ENCODE measurements around the gene ZGRF1.
A peak's percentile ranks its signal among the peaks of the same experiment; 100 is the strongest.

The ZGRF1 gene

DNA sequence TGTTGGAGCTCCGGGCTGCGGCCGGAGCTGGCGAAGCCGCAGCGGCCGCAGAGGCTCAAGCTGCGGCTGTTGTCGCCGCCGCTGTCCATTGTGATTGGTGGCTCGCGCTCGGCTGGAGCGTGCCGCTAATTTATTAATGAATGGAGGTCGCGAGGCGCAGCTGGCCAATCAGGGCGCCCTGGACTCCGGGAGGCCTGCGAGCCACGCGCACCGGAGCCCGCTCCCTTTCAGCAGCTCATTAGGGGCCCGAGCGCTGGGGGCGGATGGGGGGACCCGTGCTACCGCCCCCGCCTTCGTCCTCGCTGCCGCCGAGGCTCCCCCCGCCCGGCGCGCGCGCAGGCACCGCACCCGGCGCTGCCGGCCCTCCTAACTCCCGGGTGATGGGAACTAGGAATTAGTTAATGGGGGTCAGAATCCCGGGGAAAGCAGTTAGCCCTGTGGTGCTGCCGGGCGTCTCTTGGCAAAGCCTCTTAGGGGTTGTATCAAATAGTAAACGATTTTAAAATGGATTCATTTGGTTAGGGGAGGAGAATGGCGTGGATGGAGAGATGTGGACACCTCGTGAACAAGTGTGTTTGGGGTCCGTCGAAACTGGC, 120.1 kb downstream of the ZGRF1 start:
- DNase-seq (ENCODE audit: low spot score in 2 of 2) (no peak), ATAC-seq (replicated peaks; ENCODE audit: extremely low read depth, poor library complexity, severe bottlenecking) (no peak)
- no peaks in the 10 kb centered on the region for H3K9me3 Mint-ChIP-seq

DNA sequence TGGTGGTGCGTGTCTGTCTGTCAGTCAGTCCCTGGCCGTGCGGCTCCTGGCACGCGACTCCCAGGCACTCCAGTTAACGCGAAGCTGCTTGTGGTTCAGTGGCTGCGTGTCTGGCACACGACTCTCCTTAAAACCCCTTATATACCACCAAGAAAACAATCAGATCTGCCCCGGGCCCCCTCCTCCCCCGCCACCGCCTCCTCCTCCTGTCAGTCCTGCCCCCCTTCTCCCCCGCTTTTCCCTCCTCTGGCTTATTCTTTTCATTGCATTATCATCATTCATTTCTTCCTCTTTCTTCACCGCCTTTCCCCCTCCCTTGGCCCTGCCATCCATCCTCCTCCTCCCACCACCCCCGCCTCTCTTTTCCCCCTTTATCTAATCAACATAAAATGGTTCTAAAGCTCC, 120.6 kb downstream of the ZGRF1 start, which contains the start of gene NEUROG2:
NEUROG2 (minus strand) TSS at position 115 of the 405 bp plus-strand sequence. CDS start 705 bp downstream, outside the sequence.
- ATAC-seq (replicated peaks; ENCODE audit: extremely low read depth, poor library complexity, severe bottlenecking): peak; percentile 20
- H3K27ac Mint-ChIP-seq (ENCODE audit: low read depth): peak within 1 kb of the TSS; percentile 12

More for the DNA sequence above, 120.1 kb downstream of the ZGRF1 start:
- Mint-ChIP-seq H3K36me3 (ENCODE audit: insufficient read depth) (peaks cover 8% of the 10 kb centered on the region), H3K4me1 (peaks cover 49% of the 10 kb centered on the region), H3K27ac (ENCODE audit: low read depth) (no peak overlapping the region), H3K27me3 (peaks cover 100% of the 10 kb centered on the region), H3K4me3 (peak overlapping the region; percentile 76)

DNA sequence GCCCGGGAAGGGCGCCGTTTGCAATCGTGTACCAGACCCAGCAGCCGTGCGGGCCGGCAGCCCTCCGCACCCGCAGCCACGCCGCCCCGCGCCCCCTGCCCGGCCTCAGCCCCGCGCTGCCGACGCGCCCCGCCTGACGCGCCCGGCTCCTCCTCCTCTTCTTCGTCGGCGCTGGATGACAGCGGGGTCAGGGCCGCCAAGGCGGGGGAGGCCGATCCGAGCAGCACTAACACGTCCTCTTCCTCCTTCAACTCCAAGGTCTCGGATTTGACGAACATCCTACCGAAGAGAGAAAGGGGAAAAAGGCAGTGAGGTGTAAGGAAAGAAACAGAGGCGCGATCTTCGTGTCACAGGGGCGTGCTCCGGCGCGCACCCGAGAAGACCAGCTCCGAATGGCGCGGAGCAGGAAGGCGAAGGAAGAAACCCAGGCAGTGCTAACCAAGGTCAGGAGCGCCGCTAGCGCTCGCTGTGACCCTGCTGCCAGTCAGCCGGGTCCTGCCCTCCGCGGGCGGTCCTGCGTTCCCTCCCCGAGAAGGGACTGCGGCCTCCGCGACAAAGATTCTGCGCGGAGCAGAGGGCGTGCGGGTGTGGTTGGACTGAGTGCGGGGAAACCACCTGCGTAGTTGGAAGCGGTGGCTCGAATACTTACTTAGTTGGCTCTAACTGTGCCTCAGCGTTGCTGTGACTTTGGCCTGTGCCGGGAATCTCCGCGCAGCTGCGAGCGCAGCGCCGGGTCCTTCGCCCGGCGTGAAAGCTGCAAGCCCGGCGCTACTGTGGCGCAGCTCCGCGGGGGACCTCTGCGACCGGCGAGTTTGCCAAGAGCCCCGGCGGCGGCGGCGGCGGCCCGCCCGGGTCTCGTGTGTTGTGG, 121.3 kb downstream of the ZGRF1 start:
- H3K4me1 Mint-ChIP-seq: peaks cover 47% of the 10 kb centered on the region
- no peaks in the 10 kb centered on the region for H3K9me3 Mint-ChIP-seq
- H3K27ac Mint-ChIP-seq (ENCODE audit: low read depth): peak overlapping the region; percentile 12

More for the DNA sequence above, 120.6 kb downstream of the ZGRF1 start, which contains the start of gene NEUROG2:
- no peaks in the 10 kb centered on the region for H3K9me3 Mint-ChIP-seq
- H3K36me3 Mint-ChIP-seq (ENCODE audit: insufficient read depth): peaks cover 8% of the 10 kb centered on the region
- H3K27me3 Mint-ChIP-seq: peaks cover 100% of the 10 kb centered on the region
- no peak for DNase-seq (ENCODE audit: low spot score in 2 of 2)
- peaks cover 51% of the 10 kb centered on the region for H3K4me1 Mint-ChIP-seq
- peak within 1 kb of the TSS; percentile 76 for H3K4me3 Mint-ChIP-seq

DNA sequence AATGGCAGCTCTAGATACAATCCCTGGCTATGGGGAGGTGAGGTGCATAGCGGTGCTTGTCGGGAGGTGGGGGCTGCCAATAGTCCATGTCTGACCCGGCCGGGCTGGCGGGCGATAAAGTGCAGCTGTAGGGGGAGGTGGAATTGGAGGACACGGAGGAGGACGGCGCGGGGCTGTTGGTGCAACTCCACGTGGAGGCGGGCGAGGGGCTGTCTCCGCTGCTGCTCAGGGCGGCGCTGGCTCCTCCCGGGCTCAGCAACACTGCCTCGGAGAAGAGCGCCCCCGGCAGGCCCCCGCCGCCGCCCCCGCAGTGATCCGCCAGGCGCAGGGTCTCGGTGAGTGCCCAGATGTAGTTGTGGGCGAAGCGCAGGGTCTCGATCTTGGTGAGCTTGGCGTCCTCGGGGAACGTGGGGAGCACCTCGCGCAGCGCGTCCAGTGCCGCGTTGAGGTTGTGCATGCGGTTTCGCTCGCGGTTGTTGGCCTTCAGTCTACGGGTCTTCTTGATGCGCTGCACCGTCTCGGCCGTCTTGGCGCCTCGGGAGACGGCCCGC, 122.0 kb downstream of the ZGRF1 start:
- H3K36me3 Mint-ChIP-seq (ENCODE audit: insufficient read depth): peaks cover 8% of the 10 kb centered on the region
- H3K27ac Mint-ChIP-seq (ENCODE audit: low read depth): peak overlapping the region; percentile 12
- peaks cover 100% of the 10 kb centered on the region for H3K27me3 Mint-ChIP-seq
- no peak for DNase-seq (ENCODE audit: low spot score in 2 of 2)
- peaks cover 48% of the 10 kb centered on the region for H3K4me1 Mint-ChIP-seq
- peak overlapping the region; percentile 76 for H3K4me3 Mint-ChIP-seq
- ATAC-seq (replicated peaks; ENCODE audit: extremely low read depth, poor library complexity, severe bottlenecking): no peak
- H3K9me3 Mint-ChIP-seq: no peaks in the 10 kb centered on the region

More for the DNA sequence above, 121.3 kb downstream of the ZGRF1 start:
- peak overlapping the region; percentile 76 for H3K4me3 Mint-ChIP-seq
- DNase-seq (ENCODE audit: low spot score in 2 of 2) (no peak), ATAC-seq (replicated peaks; ENCODE audit: extremely low read depth, poor library complexity, severe bottlenecking) (peak; percentile 42)
- peaks cover 8% of the 10 kb centered on the region for H3K36me3 Mint-ChIP-seq (ENCODE audit: insufficient read depth)
- peaks cover 100% of the 10 kb centered on the region for H3K27me3 Mint-ChIP-seq

DNA sequence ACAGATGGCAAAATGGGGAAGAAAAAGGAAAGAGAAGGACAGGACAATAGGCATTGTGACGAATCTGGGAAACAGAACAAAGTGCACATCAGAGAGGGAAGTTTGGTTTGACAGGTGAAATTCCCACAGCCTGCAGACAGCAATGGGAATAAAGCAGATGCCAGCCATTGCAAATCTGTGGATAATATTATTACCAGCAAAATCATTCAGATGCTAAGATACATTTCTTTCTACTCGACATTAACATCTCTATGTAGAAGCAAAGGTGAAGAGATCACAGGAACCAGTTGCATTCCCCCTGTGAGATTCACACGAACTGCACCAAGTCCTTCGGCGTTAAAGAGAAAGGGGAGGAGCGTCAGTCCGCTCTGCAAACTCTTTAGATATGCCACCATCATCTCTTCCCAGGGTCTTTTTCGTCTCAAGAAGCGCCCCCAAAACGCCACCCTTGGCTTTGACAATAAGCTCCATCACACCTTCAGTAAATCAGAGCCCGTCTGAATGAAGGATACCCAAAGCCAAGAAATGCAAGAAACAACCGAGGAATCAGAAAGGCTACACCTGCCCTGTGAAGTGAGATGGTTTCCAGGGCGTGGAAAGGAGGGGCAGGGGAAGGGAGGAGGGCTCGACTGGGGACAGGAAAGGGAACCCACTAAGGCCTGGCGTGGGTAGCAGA, 122.6 kb downstream of the ZGRF1 start:
- H3K27me3 Mint-ChIP-seq: peaks cover 100% of the 10 kb centered on the region
- peaks cover 55% of the 10 kb centered on the region for H3K4me1 Mint-ChIP-seq

DNA sequence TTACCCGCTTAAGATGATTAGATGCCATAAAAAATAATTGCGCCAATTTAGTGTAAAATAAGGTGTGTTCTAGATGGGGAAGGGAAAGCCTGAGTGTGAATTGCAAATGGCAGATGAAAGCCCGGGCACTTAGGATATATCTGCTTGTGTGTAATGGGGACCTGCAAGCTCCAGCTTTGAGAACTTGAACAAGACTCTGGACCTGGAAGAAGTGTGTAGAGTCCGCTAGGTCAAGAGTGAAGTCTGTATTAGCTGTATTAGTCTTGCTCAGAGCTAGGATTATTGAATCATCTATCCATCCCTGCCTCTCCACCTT, 124.9 kb downstream of the ZGRF1 start:
- DNase-seq (ENCODE audit: low spot score in 2 of 2): no peak
- Mint-ChIP-seq H3K4me3 (no peak overlapping the region), H3K36me3 (ENCODE audit: insufficient read depth) (peaks cover 4% of the 10 kb centered on the region), H3K27me3 (peaks cover 100% of the 10 kb centered on the region), H3K27ac (ENCODE audit: low read depth) (no peak overlapping the region), H3K4me1 (peaks cover 40% of the 10 kb centered on the region), H3K9me3 (no peaks in the 10 kb centered on the region)
- no peak for ATAC-seq (replicated peaks; ENCODE audit: extremely low read depth, poor library complexity, severe bottlenecking)

More for the DNA sequence above, 122.6 kb downstream of the ZGRF1 start:
- Mint-ChIP-seq H3K27ac (ENCODE audit: low read depth) (no peak overlapping the region), H3K36me3 (ENCODE audit: insufficient read depth) (peaks cover 8% of the 10 kb centered on the region), H3K9me3 (no peaks in the 10 kb centered on the region), H3K4me3 (peak overlapping the region; percentile 76)
- DNase-seq (ENCODE audit: low spot score in 2 of 2) (no peak), ATAC-seq (replicated peaks; ENCODE audit: extremely low read depth, poor library complexity, severe bottlenecking) (no peak)

DNA sequence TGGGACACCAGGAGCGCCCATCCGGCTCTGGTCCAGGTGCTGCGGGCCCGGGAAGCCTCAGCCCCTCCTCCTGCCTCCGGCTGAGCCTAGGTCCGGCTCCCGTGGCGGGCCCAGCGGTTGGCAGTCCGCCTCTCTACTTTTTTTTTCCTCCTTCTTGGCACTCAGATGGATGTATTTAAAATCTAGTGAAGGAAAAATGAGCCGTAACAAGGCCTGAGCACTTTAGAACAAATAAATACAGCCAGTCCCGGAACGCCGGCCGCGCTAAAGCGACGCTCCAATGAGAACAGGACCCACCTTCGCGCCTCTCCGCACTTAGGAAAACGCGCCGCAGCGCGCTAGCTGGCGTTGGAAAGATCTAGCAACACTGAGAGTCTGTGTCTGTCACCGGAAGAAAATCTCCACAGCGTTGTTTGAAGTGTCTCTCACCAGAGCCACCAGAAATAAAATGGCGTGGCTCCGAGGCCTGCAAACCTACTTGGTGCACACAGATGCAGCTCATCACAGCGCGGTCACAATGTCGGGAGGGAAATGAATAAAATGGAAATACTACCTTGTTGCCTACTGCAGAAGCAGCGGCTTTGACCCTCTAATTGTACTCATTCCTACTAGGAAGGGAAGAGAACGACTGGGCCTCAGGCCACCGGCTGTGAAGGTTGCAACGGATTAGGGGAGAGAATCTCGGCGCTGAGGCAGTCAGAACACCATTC, 125.5 kb downstream of the ZGRF1 start:
- DNase-seq (ENCODE audit: low spot score in 2 of 2) (no peak), ATAC-seq (replicated peaks; ENCODE audit: extremely low read depth, poor library complexity, severe bottlenecking) (no peak)
- H3K4me3 Mint-ChIP-seq: no peak overlapping the region
- peaks cover 4% of the 10 kb centered on the region for H3K36me3 Mint-ChIP-seq (ENCODE audit: insufficient read depth)
- H3K27ac Mint-ChIP-seq (ENCODE audit: low read depth): no peak overlapping the region
- no peaks in the 10 kb centered on the region for H3K9me3 Mint-ChIP-seq
- H3K27me3 Mint-ChIP-seq: peaks cover 100% of the 10 kb centered on the region
- H3K4me1 Mint-ChIP-seq: peaks cover 35% of the 10 kb centered on the region

DNA sequence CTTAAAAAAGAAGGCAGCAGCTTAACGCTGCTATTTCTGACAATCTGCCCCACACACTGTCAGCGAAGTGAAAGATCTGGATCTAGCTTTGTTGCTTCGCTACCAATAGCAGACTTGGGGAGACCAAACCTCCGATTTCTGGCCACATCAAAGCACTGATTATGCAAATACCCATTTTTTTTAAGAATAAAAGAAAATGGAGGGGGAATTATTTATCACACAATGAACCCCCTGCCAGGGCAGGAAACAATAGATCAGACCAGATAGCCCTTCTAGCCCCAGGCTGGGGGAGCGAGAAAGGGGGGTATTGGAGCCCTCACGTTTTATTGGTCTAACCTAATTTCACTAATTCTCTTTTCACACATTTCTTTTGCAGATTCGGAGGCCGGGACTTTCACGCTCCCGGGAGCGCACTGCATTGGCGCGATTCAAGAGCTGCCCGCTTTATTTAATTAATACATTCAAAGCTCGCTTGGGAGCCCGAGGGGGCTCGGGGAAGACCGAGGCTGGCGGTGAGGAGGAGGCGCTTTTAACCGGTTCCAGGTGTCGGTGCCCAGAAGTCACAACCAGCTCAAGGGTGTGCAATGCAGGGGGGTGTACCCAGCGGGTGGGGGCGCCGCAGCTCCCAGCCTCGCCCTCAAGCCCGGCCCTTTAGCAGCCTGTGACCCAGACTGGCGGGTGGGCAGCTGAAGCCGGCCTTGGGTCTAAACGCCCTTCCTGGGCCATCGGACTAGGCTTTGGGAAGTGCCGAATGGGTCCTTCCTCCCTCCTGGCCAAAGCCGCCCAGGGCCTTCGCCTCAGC, 126.2 kb downstream of the ZGRF1 start:
- Mint-ChIP-seq H3K4me3 (peak overlapping the region; percentile 40), H3K4me1 (peaks cover 30% of the 10 kb centered on the region), H3K9me3 (no peaks in the 10 kb centered on the region), H3K27me3 (peaks cover 100% of the 10 kb centered on the region), H3K36me3 (ENCODE audit: insufficient read depth) (peaks cover 4% of the 10 kb centered on the region), H3K27ac (ENCODE audit: low read depth) (peak overlapping the region; percentile 32)
- ATAC-seq (replicated peaks; ENCODE audit: extremely low read depth, poor library complexity, severe bottlenecking) (no peak), DNase-seq (ENCODE audit: low spot score in 2 of 2) (no peak)

DNA sequence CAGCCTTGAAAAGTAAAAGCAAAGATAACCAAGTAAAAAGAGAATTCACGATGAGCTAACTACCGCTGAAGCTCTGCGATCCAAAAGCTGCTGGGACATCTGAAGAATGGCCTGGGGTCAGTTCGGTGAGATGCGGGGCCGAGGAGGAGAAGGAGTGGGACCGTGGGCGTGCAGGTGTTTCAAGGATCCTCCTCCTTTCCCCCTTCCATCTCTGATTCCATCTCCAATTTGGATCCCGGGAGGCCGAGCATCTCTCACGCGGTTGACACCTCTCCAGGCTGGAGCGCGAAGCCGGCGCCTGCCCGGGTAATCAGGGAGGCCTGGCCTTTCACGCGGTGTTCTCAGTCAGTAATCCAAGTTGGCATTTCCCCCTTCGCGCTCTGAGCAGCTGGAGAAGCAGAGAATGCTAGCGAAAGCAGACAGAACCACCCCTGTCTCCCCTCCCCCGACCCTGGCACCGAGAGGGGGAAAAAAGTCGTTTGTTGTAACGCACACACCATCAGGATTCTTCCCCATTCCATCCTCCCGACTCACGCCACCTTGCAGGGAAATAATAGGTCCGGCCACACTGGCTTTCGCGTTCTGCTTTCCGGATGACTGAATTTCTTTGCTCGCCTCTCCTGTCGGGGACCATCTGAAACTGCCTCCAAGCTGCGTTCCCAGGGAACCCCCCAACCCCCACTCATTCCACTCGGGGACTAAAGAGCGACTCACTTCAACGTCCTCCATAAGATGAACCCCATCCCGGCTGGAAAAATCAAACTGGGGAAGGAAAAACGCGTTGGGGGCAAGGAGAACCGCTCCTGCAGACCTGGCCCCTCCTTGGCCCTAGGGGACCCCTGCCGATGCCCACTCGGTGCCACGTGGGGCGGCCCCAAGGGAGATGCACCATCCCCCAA, 127.2 kb downstream of the ZGRF1 start:
- peak overlapping the region; percentile 32 for H3K27ac Mint-ChIP-seq (ENCODE audit: low read depth)
- H3K9me3 Mint-ChIP-seq: no peaks in the 10 kb centered on the region
- ATAC-seq (replicated peaks; ENCODE audit: extremely low read depth, poor library complexity, severe bottlenecking) (no peak), DNase-seq (ENCODE audit: low spot score in 2 of 2) (no peak)
- peaks cover 20% of the 10 kb centered on the region for H3K4me1 Mint-ChIP-seq
- H3K36me3 Mint-ChIP-seq (ENCODE audit: insufficient read depth): peaks cover under 1% of the 10 kb centered on the region
- peak overlapping the region; percentile 21 for H3K4me3 Mint-ChIP-seq
- H3K27me3 Mint-ChIP-seq: peaks cover 97% of the 10 kb centered on the region

DNA sequence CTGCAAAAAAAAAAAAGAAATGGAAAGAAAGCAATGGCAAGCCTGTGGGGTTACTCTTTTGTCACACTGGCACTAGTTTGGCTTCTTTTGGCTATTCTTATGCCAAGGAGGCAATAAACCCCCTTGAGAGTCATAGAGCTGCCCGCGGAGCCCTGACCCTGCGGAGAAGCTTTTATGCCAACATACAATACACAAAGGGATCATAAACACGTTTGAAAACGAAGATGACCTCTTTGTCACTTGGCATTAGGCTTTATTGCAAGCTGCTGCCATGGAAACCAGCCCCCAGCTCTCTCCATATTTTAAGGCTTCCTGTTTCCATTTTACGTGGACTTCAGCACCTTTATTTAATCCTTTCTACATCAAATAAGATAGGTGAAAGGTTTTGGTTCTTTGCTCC, 128.4 kb downstream of the ZGRF1 start:
- ATAC-seq (replicated peaks; ENCODE audit: extremely low read depth, poor library complexity, severe bottlenecking): no peak
- Mint-ChIP-seq H3K36me3 (ENCODE audit: insufficient read depth) (no peaks in the 10 kb centered on the region), H3K27ac (ENCODE audit: low read depth) (no peak overlapping the region), H3K9me3 (no peaks in the 10 kb centered on the region), H3K4me1 (peaks cover 15% of the 10 kb centered on the region), H3K4me3 (no peak overlapping the region), H3K27me3 (peaks cover 96% of the 10 kb centered on the region)
- no peak for DNase-seq (ENCODE audit: low spot score in 2 of 2)

DNA sequence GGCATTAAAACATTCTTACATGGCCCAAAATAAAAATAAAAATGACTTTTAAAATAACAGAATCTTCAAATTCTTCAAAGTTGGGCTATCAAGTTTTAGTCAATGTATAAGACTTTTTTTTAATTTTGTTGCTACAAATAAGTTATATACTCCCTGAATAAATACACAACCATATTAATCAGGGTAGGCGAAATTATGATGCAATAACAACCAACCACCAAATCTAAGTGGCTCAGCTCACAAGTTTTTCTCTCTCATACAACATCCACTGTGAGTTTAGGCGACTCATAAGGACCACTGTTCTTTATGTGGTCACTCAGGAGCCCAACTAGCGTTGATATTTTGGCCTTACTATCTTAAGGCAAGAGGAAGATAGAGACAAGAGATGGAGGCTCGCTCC, 131.9 kb downstream of the ZGRF1 start:
- no peak for DNase-seq (ENCODE audit: low spot score in 2 of 2)
- no peaks in the 10 kb centered on the region for H3K9me3 Mint-ChIP-seq
- no peak overlapping the region for H3K27ac Mint-ChIP-seq (ENCODE audit: low read depth)
- no peaks in the 10 kb centered on the region for H3K36me3 Mint-ChIP-seq (ENCODE audit: insufficient read depth)
- peaks cover 76% of the 10 kb centered on the region for H3K27me3 Mint-ChIP-seq
- peaks cover 8% of the 10 kb centered on the region for H3K4me1 Mint-ChIP-seq
- H3K4me3 Mint-ChIP-seq: no peak overlapping the region
- ATAC-seq (replicated peaks; ENCODE audit: extremely low read depth, poor library complexity, severe bottlenecking): no peak

Measured in central memory CD8-positive, alpha-beta T cell (primary cell).